Measurements from ENCODE around the gene FOLR1. TPM values are rescaled to one million over a fixed set of nuclear protein-coding genes. Genes with fewer than 3 reads are reported as not detected.

The FOLR1 gene
- total and polyA plus RNA-seq, 10 of the 15 experiments (the other 5 are each of a cell fraction or from before 2014, with no cell fraction given): not detected

DNA sequence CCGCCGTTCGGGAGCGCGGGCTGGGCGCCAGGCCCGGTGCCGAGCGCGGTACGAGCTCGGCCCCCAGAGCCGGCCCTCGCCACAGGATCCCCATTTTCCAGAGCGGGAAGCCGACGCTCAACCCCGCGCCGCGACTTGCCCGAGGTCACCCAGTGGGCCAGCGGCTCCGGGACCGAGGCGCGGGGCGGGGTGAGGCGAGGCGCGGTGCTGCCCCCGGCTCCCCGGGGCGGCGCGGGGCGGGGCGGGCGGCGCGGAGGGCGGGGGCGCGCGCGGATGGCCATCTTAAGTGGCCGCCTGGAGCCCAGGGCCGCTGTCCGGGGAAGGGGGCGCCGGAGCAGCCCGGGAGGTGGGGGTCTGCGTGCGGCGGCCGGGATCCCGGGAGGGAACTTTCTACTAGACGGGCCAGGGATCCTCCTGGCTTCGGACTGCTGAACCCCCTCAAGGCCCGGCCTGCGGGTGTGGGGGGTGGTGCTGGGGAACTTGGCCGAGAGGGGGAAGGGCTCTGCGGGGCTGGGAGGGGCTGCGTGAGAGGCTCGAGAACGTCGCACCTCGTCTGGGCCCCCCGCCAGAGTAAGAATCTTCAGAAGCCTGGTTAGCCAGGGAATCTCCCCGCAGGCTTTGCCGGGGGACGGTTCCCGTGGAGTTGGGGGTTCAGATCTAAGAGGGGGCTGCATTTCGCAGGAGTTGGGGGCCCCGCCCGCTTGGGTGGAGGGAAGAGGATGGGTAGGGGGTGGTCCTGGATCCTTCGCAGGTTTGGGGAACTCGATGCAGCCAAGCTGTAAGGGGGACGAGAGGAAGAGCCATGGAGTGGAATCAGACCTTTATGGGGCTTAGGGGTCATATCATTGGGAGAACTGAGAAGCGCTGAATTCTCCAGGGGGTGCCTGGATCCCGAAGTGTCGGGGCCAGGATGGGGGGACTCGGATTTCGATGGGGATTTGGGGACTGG is 31.9 kb downstream of the FOLR1 start (continued):
- TF ChIP-seq MXI1 (IDR thresholded peaks at IDR 0.05; ENCODE audit: low read depth, low read length) (no peak; the same call in 1 of the 2 replicates), ASH2L (IDR thresholded peaks at IDR 0.05; ENCODE audit: borderline replicate concordance, low read depth) (peak; percentile 57; the same call in 1 of the 2 replicates), NR2C2 (IDR thresholded peaks at IDR 0.05; ENCODE audit: borderline replicate concordance, control insufficient read depth, insufficient read length, low read depth) (no peak), NFYB (IDR thresholded peaks at IDR 0.05; ENCODE audit: insufficient read depth, low read depth, low read length) (no peak), CBFB (IDR thresholded peaks at IDR 0.05; ENCODE audit: low read depth) (0 out of 2 replicates have a peak, but pooled peaks have one; percentile 3), ZNF207 (IDR thresholded peaks at IDR 0.05; ENCODE audit: borderline replicate concordance) (no peak), TCF7 (IDR thresholded peaks at IDR 0.05; ENCODE audit: borderline replicate concordance) (no peak), EZH2 (IDR thresholded peaks at IDR 0.05; ENCODE audit: borderline replicate concordance, control insufficient read depth, low read depth, low read length) (no peak), MTA2 (IDR thresholded peaks at IDR 0.05; ENCODE audit: low read depth) (0 out of 2 replicates have a peak, but pooled peaks have one; percentile 12), POLR2A (IDR thresholded peaks at IDR 0.05; ENCODE audit: low read depth, low read length) (peak; percentile 65), NFYA (IDR thresholded peaks at IDR 0.05; ENCODE audit: borderline replicate concordance, low read depth, low read length) (no peak), DPF2 (IDR thresholded peaks at IDR 0.05) (0 out of 2 replicates have a peak, but pooled peaks have one; percentile 65), ZNF217 (IDR thresholded peaks at IDR 0.05) (no peak), CHD2 (IDR thresholded peaks at IDR 0.05; ENCODE audit: borderline replicate concordance, low read depth, low read length) (peak; percentile 75), TAF1 (IDR thresholded peaks at IDR 0.05; ENCODE audit: borderline replicate concordance, low read depth, low read length) (no peak), BCL11A (IDR thresholded peaks at IDR 0.05; ENCODE audit: low read depth, low read length) (0 out of 2 replicates have a peak, but pooled peaks have one; percentile 2), LARP7 (IDR thresholded peaks at IDR 0.05) (0 out of 2 replicates have a peak, but pooled peaks have one; percentile 73)
- TF ChIP-seq, protein P1, sequence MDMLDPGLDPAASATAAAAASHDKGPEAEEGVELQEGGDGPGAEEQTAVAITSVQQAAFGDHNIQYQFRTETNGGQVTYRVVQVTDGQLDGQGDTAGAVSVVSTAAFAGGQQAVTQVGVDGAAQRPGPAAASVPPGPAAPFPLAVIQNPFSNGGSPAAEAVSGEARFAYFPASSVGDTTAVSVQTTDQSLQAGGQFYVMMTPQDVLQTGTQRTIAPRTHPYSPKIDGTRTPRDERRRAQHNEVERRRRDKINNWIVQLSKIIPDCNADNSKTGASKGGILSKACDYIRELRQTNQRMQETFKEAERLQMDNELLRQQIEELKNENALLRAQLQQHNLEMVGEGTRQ (IDR thresholded peaks at IDR 0.05; ENCODE audit: borderline replicate concordance, low read depth, low read length): no peak
- TF ChIP-seq, protein P2, sequence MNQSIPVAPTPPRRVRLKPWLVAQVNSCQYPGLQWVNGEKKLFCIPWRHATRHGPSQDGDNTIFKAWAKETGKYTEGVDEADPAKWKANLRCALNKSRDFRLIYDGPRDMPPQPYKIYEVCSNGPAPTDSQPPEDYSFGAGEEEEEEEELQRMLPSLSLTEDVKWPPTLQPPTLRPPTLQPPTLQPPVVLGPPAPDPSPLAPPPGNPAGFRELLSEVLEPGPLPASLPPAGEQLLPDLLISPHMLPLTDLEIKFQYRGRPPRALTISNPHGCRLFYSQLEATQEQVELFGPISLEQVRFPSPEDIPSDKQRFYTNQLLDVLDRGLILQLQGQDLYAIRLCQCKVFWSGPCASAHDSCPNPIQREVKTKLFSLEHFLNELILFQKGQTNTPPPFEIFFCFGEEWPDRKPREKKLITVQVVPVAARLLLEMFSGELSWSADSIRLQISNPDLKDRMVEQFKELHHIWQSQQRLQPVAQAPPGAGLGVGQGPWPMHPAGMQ (IDR thresholded peaks at IDR 0.05; ENCODE audit: borderline replicate concordance): no peak
- TF ChIP-seq, protein P3, sequence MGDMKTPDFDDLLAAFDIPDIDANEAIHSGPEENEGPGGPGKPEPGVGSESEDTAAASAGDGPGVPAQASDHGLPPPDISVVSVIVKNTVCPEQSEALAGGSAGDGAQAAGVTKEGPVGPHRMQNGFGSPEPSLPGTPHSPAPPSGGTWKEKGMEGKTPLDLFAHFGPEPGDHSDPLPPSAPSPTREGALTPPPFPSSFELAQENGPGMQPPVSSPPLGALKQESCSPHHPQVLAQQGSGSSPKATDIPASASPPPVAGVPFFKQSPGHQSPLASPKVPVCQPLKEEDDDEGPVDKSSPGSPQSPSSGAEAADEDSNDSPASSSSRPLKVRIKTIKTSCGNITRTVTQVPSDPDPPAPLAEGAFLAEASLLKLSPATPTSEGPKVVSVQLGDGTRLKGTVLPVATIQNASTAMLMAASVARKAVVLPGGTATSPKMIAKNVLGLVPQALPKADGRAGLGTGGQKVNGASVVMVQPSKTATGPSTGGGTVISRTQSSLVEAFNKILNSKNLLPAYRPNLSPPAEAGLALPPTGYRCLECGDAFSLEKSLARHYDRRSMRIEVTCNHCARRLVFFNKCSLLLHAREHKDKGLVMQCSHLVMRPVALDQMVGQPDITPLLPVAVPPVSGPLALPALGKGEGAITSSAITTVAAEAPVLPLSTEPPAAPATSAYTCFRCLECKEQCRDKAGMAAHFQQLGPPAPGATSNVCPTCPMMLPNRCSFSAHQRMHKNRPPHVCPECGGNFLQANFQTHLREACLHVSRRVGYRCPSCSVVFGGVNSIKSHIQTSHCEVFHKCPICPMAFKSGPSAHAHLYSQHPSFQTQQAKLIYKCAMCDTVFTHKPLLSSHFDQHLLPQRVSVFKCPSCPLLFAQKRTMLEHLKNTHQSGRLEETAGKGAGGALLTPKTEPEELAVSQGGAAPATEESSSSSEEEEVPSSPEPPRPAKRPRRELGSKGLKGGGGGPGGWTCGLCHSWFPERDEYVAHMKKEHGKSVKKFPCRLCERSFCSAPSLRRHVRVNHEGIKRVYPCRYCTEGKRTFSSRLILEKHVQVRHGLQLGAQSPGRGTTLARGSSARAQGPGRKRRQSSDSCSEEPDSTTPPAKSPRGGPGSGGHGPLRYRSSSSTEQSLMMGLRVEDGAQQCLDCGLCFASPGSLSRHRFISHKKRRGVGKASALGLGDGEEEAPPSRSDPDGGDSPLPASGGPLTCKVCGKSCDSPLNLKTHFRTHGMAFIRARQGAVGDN (IDR thresholded peaks at IDR 0.05): 0 out of 2 replicates have a peak, but pooled peaks have one; percentile 22
- TF ChIP-seq, protein P4, sequence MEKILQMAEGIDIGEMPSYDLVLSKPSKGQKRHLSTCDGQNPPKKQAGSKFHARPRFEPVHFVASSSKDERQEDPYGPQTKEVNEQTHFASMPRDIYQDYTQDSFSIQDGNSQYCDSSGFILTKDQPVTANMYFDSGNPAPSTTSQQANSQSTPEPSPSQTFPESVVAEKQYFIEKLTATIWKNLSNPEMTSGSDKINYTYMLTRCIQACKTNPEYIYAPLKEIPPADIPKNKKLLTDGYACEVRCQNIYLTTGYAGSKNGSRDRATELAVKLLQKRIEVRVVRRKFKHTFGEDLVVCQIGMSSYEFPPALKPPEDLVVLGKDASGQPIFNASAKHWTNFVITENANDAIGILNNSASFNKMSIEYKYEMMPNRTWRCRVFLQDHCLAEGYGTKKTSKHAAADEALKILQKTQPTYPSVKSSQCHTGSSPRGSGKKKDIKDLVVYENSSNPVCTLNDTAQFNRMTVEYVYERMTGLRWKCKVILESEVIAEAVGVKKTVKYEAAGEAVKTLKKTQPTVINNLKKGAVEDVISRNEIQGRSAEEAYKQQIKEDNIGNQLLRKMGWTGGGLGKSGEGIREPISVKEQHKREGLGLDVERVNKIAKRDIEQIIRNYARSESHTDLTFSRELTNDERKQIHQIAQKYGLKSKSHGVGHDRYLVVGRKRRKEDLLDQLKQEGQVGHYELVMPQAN (conservative IDR thresholded peaks at IDR 0.05): peak; percentile 92; the same call in 1 of the 2 replicates
